ENCODE data around the gene ARRDC2.
"Not testable (repeated sequence)": the region's sequence is repeated elsewhere in the genome, so short reads cannot be mapped to it uniquely, and the experiment has no call there.

ARRDC2 gene

DNA sequence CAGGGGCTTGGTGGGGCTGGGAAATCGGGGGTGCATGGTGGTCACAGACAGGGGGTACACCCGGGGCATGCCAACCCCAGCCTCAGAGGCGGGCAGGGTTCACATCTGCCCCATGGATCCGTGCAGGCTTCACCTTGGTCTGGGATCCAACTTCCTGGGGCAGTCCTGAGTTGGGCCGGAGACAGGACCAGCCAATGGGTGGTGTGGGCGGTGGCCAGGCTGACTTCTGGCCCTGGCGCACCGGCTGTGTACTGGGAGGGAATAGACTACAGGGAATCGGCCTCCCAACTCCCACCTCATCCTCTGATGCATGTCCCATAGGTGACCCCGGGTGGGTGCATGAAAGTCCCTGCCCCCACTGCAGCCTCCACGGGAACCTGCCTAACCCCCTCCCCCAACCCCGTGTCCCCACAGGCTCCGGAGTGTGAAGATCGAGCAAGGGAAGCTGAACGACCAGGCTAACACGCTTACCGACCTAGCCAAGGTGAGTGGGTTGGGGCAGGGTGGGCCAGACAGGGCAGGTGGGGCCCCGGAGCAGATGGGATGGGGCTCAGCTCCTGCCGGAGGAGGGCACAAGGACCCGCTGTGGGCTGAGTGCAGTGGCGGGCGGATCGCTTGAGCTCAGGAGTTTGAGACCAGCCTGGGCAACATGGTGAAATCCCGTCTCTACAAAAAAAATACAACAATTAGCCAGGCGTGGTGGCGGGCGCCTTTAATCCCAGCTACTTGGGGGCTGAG is 14.7 kb upstream of the ARRDC2 start:
- no peak for DNase-seq

DNA sequence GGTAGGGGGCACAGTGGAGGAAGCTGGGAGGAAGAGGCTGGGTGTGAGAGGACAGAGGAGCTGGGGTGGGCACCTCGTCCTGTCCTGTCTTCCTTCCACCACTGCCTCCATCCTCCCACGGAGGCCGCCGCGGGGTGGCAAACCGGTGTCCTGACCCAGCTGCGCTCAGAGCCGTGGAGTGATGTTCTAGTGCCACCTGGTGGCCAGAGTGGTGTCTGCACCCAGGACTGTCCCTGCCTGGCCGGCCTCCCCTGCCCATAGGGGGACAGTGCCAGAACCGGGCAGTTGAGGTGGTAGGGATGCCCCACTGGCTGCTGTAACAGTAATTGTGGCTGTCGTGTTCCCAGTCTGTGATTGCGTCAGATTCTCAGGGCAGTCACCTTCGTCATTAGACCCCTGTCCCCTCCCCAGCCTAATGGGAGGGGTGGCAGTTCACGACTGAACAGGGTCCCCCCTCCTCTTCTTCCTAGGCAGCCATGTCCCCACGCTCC is 11.1 kb upstream of the ARRDC2 start:
- peak; percentile 89 for DNase-seq

DNA sequence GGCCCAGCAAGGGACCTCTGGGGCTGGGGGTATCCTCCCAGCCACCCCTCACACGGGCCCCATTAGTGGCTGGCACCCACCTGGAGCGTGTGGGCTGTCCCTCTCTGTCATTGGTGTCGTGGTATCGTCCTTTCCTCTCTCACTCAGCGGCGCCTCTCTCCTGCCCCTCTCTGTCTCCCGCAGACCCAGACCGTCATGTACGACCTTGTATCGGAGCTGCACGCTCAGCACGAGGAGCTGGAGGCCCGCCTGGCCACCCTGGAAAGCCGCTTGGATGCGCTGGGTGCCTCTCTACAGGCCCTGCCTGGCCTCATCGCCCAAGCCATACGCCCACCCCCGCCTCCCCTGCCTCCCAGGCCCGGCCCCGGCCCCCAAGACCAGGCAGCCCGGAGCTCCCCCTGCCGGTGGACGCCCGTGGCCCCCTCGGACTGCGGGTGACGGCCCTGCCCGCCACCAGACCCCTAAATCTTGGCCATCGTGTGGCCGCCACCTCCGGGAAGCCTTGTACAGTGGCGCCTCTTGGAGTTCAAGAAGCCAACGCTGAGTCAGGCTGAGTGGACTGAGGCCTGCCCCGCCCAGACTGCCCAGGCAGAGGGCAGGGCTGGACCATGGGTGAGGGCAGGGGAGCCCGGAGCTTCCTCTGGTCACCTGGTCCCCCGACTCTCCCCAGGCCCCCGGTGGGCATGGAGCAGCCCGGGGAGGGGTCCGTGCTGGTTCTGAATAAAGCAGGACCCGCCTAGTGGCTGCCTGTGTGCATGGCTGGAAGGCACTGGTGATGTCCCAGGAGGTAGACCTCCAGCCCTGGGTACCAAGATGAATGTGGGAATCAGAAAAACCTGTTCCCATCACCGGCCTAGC is 9.8 kb upstream of the ARRDC2 start:
- peak; percentile 41 for DNase-seq

DNA sequence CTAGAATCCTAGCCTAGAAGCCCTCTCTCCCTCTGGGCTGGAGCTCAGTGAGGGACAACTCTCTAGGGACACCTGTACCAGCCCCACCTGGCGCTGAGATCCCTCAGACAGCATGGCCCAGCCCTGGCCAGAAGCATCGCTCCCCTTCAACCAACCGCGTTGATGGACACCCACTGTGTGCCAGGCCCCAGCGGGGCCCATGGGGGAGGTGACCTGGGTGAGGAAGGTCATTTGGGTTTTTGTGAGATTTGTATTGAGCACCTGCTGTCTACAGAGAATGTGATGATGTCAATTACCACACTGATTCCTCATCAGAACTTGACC is 9.2 kb upstream of the ARRDC2 start:
- no peak for DNase-seq

DNA sequence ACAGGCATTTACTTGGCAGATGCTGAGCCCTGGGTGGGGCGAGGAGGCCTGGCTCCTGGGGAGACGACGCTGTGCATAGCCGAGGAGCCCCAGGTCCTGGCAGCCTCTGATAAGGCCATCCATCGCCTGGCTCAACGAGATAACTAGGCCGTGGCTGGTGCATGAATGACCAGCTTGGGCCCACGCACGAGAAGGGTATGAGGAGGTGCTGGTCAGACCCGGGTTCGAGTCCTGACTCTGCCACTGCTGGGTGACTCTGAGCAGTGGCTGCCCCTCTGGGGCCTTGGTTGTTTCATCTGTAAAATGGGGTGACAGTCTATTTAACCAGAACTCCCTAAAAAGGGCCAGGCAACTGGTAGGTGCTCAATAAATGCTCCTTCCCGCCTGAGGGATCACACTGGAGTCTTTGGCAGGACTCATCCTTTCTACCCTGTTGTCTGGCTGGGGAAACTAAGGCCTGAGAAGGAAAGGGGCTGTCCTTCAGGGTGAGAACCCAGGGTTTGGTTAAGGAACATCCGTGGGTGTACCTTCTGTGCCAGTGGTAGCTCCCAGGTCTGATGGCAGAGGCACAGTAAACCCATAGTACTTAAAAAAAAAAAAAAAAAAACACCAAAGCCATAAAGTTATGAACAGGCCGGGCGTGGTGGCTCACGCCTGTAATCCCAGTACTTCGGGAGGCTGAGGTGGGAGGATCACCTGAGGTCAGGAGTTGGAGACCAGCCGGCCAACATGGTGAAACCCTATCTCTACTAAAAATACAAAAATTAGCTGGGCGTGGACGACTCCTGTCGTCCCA is 8.1 kb upstream of the ARRDC2 start:
- DNase-seq: peak; percentile 93

DNA sequence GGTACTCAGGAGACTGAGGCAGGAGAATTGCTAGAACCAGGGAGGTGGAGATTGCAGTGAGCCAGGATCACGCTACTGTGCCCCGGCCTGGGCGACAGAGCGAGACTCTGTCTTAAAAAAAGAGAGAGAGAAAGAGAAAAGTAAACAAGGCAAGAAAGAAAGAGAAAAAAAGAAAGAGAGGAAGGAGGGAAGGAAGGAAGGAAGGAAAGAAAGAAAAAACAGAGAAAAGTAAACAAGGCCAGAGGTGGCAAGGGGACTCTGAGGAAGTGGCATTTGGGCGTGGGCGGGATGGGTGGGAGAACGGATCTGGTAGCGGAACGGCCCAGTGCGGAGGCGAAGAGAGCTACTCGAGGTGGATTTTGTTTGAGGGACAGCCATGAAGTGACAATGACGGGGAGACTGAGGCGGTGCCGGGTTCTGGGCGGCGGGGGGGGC is 7.5 kb upstream of the ARRDC2 start:
- DNase-seq: no peak

DNA sequence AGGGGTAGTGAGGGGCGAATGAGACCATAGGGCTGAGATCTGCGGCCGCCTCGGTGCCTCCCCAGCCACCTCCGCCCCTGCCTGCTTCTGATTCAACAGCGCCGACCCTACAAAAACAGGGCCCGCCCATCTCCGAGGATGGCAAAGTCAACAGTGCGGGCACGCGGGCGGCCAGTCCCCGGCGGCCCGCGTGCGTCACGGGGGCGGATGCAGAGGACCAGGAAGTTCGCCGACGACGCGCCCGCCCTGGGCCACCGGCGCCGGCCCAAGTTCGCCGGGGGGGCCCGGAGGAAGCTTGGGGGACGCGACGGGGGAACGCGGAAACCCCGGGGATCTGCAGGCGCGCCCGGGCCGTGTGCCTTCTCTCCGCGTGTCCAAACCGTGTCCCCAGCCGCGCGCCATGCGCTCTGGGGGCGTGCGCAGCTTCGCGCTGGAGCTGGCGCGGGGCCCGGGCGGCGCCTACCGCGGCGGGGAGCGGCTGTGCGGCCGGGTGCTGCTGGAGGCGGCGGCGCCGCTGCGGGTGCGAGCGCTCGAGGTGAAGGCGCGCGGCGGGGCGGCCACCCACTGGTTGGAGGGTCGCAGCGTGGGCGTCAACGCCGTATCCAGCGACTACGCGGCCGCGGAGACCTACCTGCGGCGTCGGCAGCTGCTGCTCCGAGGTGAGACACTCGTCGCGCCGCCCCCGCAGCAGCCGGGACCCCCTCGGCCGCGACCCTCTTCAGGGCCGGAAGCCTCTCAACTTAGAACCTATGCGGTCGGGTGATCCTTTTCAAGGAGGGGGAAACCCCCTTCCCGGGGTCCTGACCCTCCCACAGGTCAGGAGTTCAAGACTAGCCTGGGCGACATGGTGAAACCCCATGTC is 6.8 kb upstream of the ARRDC2 start:
- DNase-seq: peak; percentile 97

DNA sequence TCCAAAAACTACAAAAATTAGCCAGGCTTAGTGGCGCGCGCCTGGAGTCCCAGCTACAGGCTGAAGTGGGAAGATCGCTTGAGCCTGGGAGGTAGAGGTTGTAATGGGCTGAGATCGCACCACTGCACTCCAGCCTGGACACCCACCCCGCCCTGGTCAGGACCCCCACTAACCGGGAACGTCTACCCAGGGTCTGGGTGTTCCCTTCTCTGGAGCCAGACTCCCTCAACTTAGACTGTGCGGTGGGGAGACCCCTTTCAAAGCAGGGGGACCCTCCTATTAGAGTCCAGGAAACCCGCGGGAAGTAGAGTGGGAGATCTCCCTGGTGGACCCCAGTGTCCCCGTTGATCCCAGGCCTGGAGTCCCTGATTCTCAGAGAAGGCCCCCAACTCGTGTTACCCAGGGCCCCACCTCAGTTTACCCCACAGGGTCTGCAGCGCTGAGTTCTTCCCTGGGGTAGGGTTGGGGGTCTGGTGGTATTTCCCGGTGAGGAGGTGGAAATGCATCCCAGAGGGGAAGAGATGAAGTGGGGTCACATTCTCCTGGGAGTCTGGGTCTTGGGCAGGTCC is 6.1 kb upstream of the ARRDC2 start:
- DNase-seq: peak; percentile 63

DNA sequence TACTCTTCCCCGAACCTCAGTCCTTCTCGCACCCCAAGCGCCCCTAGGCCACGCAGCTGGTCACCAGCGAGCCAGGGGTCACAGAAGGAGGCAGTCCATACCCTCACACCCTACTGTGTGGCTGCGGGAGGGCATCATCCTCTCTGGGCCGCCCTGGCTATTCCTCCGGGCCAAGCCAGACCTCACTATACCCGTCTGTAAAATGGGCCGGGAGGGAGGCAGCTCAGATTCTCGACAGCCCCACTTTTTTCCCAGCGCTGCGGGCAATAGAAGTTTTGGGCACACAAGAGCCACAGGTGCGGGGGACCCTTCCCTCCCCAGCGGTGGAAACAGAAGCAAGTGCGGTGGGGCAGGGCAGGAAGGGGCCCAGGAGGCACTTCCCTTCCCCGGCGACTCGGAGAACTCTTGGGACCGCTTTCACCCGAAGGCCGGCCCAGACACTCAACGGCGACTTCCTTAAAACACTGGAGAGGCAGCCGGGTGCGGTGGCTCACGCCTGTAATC is 5.6 kb upstream of the ARRDC2 start:
- DNase-seq: peak; percentile 74

DNA sequence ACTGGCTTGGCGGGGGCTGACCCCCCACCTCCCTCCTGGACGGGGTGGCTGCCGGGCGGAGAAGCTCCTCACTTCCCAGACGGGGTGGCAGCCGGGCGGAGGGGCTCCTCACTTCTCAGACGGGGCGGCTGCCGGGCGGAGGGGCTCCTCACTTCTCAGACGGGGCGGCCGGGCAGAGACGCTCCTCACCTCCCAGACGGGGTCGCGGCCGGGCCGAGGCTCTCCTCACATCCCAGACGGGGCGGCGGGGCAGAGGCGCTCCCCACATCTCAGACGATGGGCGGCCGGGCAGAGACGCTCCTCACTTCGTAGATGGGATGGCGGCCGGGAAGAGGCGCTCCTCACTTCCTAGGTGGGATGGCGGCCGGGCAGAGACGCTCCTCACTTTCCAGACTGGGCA is 2.2 kb upstream of the ARRDC2 start:
- DNase-seq: not testable (repeated sequence)

DNA sequence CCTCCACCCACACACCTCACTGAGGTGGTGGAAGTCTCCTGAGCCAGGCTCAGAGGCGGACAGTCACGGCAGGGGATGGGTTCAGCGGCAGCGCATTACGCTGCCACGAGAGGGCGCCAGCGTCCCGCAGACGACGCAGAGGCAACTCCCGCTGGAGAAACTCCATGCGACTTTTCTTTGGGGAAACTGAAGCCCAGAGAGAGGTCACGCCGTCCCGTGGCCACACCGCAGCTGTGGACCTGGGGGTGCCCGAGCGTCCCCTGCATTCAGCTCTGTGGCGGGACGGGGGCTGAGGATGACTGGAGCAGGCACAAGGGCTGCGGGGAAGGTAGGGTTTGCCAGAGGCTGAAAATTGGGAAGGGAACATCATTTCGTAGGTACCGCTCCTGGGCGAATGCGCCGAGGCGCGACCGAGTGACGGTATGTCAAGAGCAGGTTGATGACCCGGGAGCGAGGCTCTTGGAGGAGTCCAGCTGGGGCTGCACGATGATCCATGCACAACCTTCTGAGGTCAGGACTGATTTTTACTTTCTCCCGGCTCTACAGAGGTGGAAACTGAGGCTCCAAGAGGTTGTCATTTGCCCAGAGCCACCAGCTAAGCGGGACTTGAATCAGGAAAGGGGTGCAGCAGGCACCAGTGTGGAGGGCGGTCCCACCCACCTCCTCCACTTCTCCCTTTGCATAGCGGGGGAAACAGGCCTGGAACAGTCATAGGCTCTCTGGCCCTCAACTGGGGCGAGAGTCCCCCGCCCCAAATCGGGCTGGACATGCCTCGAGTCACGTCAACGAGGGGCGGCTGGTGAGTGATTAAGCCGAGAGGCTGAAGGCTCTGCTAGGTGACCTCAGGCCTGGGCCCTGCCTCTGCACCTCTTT is 690 bp upstream of the ARRDC2 start:
- DNase-seq: peak; percentile 85

DNA sequence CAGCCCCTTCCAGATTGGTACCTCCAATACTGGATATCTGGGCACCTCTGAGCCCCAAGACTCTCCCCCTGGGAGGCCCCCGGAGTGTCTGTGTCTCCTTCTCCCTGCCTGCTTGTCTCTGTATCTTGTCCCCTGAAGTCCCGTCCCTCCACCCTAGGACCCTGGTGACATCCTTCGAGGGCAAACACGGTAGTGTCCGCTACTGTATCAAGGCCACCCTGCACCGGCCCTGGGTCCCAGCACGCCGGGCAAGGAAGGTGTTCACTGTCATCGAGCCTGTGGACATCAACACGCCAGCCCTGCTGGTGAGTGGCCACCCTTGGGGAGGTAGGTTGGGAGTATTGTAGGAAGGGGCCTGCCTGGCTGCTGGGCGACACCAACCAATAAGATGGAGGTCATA is 844 bp downstream of the ARRDC2 start:
- DNase-seq: no peak

DNA sequence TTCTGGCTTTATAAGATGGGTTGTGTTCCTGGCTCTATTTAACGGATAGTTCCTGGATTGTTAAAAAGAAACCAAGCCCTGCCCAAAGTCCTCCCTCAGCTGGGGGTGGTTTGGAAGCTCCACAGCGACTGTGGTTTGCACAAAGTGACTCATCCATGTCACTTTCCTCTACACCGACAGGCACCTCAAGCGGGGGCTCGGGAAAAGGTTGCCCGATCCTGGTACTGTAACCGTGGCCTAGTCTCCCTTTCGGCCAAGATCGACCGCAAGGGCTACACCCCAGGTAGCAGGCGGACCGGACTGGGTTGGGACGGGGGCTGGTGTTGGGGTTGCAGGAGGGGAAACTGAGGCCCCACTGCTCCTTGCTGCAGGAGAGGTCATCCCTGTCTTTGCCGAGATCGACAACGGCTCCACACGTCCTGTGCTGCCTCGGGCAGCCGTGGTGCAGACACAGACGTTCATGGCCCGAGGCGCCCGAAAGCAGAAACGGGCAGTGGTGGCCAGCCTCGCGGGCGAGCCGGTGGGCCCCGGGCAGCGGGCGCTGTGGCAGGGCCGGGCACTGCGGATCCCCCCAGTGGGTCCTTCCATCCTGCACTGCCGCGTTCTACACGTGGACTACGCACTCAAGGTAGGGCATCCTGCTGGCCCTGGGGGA is 1.6 kb downstream of the ARRDC2 start:
- DNase-seq: no peak

DNA sequence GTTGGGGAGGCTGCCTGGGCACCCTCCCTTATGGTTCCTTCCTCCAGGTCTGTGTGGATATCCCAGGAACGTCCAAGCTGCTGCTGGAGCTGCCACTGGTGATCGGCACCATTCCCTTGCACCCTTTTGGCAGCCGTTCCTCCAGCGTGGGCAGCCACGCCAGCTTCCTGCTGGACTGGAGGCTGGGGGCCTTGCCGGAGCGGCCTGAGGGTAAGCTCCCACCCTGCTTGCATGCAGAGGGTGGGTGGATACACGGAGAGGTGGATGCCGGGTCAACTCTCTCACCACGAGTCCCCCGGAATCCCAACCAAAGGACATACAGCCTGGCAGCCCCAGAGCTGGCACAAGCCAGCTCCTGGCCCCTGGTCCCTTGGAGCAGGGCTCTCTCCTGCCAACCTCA is 2.2 kb downstream of the ARRDC2 start:
- DNase-seq: no peak

DNA sequence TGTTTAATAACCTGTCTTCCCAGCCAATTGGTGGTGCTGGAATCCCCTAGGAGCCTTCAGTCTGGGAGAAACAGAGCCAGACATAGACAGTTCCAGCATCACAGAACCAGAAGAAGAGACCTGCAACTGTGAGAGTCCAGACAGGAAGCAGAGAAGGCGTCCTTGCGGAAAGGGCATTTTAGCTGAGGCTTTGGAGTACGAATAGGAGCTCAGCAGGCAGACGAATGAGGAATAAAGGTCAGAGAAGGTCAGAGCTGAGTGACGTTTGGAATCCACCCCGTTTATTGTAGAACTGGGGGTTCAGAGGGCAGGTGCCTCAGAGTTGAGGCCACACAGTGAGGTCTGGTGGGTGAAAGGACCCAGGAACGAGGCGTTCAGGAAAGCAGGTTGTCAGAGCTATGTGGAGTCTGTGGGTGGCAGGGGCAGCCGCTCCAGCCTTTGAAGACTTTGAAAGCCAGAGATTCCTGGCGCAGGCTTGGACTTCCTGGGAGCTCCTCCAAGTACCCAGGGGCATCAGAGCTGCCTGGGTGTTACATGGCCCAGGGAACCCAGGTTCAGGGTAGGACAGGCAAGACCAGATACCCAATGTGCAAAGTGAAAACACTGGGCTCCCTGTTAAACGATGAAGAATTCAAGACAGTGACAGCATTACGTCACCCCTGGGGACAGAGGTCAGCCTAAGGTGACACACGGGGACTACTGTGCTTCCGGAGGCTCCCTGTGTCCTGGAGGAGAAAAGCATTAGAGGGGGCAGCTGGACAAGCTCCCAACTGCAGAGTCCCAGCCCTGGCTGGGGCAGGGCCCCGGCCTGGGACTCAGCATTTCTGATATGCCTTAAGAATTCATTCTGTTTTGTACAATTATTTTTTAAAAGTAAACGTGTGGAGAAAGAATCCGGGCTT is 5.5 kb downstream of the ARRDC2 start:
- DNase-seq: no peak

DNA sequence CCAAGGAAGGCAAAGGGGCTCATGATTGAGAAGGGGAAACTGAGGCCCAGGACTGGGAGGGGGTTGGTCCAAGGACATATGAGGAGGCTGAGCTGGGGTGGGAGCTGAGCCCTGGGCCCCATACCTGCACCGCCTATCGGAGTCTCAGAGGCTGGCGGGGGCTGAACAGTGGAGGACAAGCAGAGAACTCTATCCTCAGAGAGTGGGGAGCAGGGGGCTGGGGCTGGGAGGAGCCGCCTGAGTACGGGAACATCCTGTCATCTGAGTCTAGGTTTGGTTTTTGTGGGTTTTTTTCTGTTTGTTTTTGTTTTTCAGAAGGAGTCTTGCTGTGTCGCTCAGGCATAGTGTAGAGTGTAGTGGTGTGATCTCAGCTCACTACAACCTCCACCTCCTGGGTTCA is 6.2 kb downstream of the ARRDC2 start:
- no peak for DNase-seq

DNA sequence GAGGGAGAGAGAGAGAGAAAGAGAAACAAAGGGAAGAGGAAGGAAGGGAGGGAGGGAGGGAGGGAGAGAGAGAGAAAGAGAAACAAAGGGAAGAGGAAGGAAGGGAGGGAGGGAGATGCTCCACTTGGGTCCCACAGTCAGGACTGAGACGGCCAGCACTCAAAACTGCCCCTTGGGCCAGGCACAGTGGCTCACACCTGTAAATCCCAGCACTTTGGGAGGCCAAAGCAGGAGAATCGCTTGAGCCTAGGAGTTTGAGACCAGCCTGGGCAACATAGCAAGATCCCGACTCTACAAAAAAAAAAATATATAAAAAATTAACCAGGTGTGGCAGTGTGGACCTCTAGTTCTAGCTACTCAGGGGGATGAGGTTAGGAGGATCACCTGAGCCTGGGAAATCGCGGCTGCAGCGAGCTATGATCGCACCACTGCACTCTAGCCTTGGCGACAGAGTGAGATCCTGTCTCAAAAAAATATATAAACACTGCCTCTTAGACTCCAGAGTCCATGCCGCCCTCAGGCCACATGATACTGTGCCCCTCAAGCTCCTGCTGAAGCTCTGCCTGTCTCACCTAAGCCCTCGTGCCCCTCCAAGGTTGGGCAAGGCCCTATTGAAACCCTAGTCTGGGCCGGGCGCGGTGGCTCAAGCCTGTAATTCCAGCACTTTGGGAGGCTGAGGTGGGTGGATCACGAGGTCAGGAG is 8.4 kb downstream of the ARRDC2 start:
- DNase-seq: no peak

DNA sequence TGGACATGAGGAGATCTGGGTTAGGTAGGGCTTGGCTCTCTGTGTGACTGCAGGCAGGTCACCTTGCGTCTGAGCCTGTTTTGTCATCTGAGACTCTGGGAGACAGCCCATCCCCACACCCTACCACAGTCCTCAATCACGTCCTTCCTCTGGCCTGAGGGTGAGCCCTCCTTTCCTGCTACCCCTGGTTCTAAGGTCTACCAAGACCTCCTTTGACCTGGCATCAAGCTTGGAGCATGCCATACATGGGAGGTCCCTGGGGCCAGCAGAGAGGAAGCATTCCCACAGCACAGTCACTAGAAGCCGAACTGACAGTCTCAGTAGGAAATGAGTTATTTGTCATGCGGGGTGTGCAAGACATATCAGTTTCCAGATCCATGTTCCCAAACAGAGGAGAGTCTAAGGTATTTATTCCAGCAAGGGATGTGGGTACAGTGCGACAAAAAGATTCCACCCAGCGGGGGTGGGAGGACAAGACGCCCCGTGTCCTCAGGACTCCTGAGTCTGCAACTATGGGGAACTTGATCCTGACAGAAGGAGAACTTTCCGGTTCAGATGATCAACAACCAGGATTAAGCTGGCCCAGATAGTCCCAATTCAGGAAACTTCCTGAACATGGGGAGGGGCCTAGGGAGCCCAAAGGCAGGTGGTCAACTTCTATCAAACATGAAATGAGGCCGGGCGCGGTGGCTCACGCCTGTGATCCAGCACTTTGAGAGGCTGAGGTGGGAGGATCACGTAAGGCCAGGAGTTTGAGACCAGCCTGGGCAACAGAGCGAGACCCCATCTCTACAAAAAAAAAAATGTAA is 9.5 kb downstream of the ARRDC2 start:
- DNase-seq: no peak

All from hematopoietic multipotent progenitor cell treated with erythropoietin and hydrocortisone succinate and interleukin-3 and kit ligand, for 4 days (in vitro differentiated cells).